Right kidney (tissue), 1 donor: ENCODE data around the gene PLEKHN1.

ENCODE experiments used
- DNase-seq: peaks from one replicate; pipeline ENCODE4 v3.0.0-alpha.2; 2016

PLEKHN1 gene

GRCh38 chr1:962381-963300, 3.6 kb upstream of the PLEKHN1 start:
- DNase-seq, result no peak

GRCh38 chr1:963301-963651, 3.0 kb upstream of the PLEKHN1 start:
- no peak for DNase-seq

- DNase-seq, result no peak
Measured at GRCh38 chr1:963746-964525, 2.3 kb upstream of the PLEKHN1 start.

- no peak for DNase-seq
Measured at GRCh38 chr1:964691-965525, 1.4 kb upstream of the PLEKHN1 start.

- DNase-seq, result no peak
Measured at GRCh38 chr1:965526-966134, 652 bp upstream of the PLEKHN1 start.

GRCh38 chr1:966704-967300, 520 bp downstream of the PLEKHN1 start:
- DNase-seq, result peak; percentile 75

- DNase-seq, result no peak
Measured at GRCh38 chr1:967466-968343, 1.4 kb downstream of the PLEKHN1 start.

- DNase-seq, result no peak
Measured at GRCh38 chr1:969260-969855, 3.1 kb downstream of the PLEKHN1 start.

- DNase-seq, result no peak
Measured at GRCh38 chr1:970242-970972, 4.1 kb downstream of the PLEKHN1 start.

GRCh38 chr1:970973-971730, 4.9 kb downstream of the PLEKHN1 start:
- no peak for DNase-seq

- no peak for DNase-seq
Measured at GRCh38 chr1:971751-972506, 5.6 kb downstream of the PLEKHN1 start.

- no peak for DNase-seq
Measured at GRCh38 chr1:972726-973458, 6.6 kb downstream of the PLEKHN1 start.

- no peak for DNase-seq
Measured at GRCh38 chr1:973459-974292, 7.4 kb downstream of the PLEKHN1 start.

- DNase-seq, result no peak
Measured at GRCh38 chr1:974293-974640, 8.0 kb downstream of the PLEKHN1 start.

GRCh38 chr1:974687-975328, 8.5 kb downstream of the PLEKHN1 start:
- no peak for DNase-seq

GRCh38 chr1:975365-975764, 9.1 kb downstream of the PLEKHN1 start:
- no peak for DNase-seq
